Fibroblast of villous mesenchyme (primary cell): ENCODE measurements around the gene MSMO1. TPM values are rescaled to one million over a fixed set of nuclear protein-coding genes. Genes with fewer than 3 reads are reported as not detected.

Experiments
- DNase-seq: peaks from one replicate; pipeline ENCODE4 v3.0.0-alpha.2; 2010; ENCODE audit warnings: low read depth
- H3K4me3 ChIP-seq: 2 replicates; pipeline ENCODE4 v1.5.1; 2011; ENCODE audit warnings: low read depth, mild to moderate bottlenecking, low read length
- total RNA-seq: library from RNA; depleted of rRNA; stranded (reverse); fragments of >200 nt; gene quantifications from 2 replicates; pipeline ENCODE4 v1.2.3, GENCODE V29; 2012
- TF ChIP-seq, protein P1 (sequence below): IDR thresholded peaks from 2 replicates; pipeline ENCODE4 v1.5.1; 2012; ENCODE audit warnings: low read depth, mild to moderate bottlenecking, low read length; ENCODE audit not compliant: insufficient read depth

Gene MSMO1
- total RNA-seq, 1 donor, result 731 TPM

DNA sequence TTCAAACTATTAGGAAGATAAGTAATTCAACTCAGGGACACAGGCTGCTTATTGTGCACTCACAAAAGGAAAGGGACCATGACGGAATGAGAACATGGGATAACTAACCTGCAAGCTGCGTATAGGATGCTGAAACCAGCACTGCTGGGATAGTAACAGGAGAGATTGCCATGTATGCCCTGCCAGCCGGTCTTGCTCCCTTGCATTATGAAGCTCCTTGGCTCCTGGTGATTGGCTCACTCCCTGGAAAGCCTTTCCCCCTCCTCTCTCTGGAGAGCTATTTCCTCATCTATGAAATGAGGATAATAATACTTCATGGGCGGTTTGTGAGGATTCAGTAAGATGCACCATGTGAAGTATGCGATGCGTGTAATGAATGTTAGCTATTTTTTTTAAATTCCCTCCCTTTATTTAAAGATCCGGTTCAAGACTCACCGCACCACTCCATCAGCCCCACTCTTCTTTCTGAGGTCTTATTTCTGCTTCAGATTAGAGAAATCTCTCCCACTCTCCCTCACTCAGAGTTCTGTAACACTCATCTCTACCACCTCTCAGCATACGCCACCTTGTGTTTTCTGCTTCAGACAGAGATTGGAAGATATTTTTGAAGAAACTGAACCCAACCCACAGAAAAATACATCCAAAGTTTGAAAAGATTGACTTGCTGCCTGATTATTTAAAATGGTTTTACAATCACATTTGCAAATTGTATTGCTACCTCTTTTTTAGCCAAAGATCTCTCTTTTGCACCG is 18.4 kb downstream of the MSMO1 start:
- H3K4me3 ChIP-seq, result no peak overlapping the region
- TF ChIP-seq, protein P1, sequence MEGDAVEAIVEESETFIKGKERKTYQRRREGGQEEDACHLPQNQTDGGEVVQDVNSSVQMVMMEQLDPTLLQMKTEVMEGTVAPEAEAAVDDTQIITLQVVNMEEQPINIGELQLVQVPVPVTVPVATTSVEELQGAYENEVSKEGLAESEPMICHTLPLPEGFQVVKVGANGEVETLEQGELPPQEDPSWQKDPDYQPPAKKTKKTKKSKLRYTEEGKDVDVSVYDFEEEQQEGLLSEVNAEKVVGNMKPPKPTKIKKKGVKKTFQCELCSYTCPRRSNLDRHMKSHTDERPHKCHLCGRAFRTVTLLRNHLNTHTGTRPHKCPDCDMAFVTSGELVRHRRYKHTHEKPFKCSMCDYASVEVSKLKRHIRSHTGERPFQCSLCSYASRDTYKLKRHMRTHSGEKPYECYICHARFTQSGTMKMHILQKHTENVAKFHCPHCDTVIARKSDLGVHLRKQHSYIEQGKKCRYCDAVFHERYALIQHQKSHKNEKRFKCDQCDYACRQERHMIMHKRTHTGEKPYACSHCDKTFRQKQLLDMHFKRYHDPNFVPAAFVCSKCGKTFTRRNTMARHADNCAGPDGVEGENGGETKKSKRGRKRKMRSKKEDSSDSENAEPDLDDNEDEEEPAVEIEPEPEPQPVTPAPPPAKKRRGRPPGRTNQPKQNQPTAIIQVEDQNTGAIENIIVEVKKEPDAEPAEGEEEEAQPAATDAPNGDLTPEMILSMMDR, result peak; percentile 48
- DNase-seq, result no peak

DNA sequence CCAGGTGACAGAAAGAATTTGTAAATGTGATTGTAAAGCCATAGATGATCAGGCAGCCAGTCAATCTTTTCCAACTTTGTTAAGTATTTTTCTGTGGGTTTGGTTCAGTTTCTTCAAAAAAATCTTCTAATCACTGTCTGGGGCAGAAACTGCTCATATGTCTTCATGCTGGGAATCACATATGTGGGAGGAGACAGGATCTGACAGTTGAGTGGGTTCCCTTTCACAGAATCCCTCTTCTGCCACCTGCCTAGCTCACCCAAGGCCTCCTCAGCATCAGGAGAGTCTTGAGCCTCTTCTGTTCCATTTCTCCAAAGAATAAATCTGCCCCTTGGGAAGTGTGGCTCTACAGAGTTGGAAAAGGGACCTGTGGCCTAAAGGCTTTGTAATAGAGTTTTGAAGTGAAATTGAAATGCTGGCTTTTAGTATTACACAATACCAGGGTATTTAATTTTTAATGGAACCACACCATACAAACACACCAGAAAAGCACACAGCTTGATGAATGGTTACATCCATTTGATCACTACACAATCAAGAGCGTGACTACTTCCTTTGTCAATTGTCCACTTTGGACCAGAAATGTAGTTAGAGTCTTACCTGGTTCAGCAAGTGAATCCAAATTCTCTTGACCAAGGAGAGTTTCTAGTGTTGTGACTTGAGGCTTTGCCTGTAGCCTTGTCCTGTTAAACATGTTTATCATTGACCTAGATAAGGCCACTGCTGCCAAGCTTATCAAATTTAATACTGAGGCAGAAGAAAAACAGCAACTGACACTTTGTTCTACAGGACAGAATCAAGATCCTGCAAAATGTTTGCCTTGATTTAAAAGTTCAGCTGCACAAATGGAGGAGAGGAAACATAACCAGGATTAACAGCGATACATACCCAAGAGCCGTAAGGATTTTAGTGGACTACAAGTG is 20.4 kb downstream of the MSMO1 start:
- no peak overlapping the region for H3K4me3 ChIP-seq
- no peak for DNase-seq
- TF ChIP-seq, protein P1, result no peak

DNA sequence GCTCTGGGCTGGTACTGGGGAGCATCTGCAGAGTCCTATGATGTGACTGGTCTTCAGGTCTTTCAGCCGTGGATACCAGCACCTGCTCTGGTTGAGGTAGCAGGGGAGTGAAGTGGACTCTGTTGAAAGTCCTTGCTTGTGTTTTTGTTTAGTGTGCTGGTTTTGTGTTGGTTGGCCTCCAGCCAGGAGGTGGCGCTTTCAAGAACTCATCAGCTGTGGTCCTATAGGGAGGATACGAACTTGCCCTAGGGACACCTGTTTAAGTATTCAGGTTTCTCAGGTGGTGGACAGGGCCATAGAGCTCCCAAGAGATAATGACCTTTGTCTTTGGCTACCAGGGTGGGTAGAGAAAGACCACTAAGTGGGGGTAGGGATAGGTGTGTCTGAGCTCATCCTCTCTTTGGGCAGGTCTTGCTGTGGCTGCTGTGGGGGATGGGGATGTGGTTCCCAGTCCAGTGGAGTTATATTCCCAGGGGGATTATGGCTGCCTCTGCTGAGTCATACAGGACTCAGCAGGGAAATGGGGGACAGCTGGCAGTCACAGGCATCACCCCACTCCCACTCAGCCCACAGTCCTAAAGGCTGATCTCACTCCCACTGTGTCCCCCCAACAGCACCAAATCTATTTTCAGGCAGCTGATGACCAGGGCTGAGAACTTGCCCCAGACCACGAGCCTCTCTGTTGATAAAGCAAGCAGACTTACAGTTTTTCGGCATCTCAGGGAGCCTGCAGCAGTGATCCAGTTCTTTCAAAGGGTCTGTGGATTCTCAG is 24.1 kb downstream of the MSMO1 start:
- DNase-seq, result no peak
- TF ChIP-seq, protein P1, result no peak

DNA sequence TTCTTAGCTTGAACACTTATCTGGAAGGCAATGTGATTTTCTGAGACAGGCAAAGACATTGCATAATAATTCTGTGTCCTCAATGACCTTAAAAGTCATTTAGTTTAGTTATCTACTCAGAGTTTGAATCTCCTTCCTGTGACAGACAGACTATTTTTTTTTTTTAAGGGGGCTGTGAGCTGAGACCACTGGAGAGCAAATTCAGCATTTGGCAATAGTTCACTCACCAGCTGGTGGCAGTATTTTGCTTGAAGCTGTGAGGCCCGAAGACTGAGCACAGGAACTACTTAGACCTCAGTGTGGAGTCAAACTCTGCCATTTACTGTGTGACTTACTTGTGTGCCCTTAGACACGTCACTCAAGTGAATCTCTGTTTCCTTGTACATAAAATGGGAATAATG is 28.4 kb downstream of the MSMO1 start:
- peak; percentile 50 for DNase-seq
- TF ChIP-seq, protein P1, result peak; percentile 60
- H3K4me3 ChIP-seq, result no peak overlapping the region

More for the DNA sequence above, 24.1 kb downstream of the MSMO1 start:
- H3K4me3 ChIP-seq, result no peak overlapping the region

DNA sequence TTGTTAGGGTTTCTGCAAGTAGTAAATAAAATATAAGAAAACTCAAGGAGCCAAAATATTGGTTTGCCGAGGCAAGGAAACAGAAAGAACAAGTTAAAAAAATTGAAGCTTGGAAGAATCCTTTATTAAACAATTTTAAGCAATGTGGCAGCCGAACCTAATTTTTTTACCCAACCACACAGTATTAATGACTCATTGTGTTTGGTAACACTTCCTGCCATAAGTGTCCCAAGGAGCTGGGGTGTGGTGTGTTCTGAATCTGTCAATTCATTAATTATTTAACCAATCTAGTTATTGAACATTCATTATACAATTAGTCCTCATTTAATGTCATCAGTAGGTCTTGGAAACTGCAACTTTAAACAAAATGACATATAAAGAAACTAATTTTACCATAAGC is 32.0 kb downstream of the MSMO1 start:
- H3K4me3 ChIP-seq, result no peak overlapping the region
- DNase-seq, result peak; percentile 38
- TF ChIP-seq, protein P1, result no peak

DNA sequence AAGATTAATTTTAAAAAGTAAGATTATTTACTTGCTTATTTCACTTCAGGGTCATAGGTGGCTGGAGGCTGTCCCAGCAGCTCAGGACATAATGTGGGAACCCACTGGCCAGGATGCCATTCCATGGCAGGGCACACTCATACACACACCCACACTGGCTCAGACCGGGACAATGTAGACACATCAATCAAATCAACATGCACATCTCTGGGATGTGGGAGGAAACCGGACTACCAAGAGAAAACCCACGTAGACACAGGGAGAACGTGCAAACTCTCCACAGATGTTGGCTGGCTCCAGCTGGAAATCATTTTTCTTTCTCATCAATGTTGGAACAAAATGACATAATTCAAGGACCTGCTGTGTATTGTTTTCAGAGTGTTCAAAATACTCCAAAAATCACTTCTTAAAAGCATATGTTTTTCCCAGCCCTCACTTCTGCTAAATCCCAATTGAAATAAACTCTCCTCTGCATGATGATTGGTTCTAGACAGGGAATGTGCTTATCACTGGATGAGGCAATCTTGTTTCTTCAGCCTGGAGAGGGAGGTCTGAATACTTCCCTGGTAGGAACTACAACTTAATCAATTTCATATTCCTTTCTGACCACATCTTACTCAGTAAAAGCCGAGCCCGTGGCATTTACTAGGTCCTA is 32.7 kb downstream of the MSMO1 start:
- DNase-seq, result peak; percentile 45
- TF ChIP-seq, protein P1, result no peak
- no peak overlapping the region for H3K4me3 ChIP-seq
